Mucosa of descending colon (tissue), 3 donors: ENCODE measurements around the gene RIPOR3. TPM values are rescaled to one million over a fixed set of nuclear protein-coding genes. Genes with fewer than 3 reads are reported as not detected.
"Not testable (repeated sequence)": the region's sequence is repeated elsewhere in the genome, so short reads cannot be mapped to it uniquely, and the experiment has no call there.

ENCODE experiments used
- ATAC-seq: fragments of 200-7000 bp; cut with Tn5 transposase; one replicate; pipeline ENCODE4 v1.9.1; 2020; ENCODE audit warnings: mild to moderate bottlenecking, moderate library complexity
- DNase-seq, 3 donors: peaks; one replicate each; pipeline ENCODE4 v3.0.0-alpha.2; 2020
- H3K36me3 ChIP-seq: fragments of 200-600 bp; one replicate; pipeline ENCODE4 v1.8.0; 2021; ENCODE audit warnings: low read depth, mild to moderate bottlenecking
- H3K4me1 ChIP-seq: fragments of 200-600 bp; one replicate; pipeline ENCODE4 v1.8.0; 2021; ENCODE audit warnings: low read depth, mild to moderate bottlenecking
- H3K4me3 ChIP-seq: fragments of 200-600 bp; one replicate; pipeline ENCODE4 v1.8.0; 2021; ENCODE audit warnings: mild to moderate bottlenecking
- H3K9me3 ChIP-seq: fragments of 200-600 bp; one replicate; pipeline ENCODE4 v1.8.0; 2021; ENCODE audit warnings: mild to moderate bottlenecking
- intact Hi-C, 2 donors: fragments of 100-400 bp; cut with DNase I in 1 of 2; cut with micrococcal nuclease in 1 of 2; formaldehyde crosslinking; loops; one replicate each; pipeline versions ENCODE4 v1.11.0 to v1.11.1; 2022; cut with DNase I, micrococcal nuclease
- total RNA-seq, 3 donors: library from RNA; stranded (reverse); fragmentation: NEBNext Ultra II Directional in 2 of 3; extraction: Animal tissue kit (Norgen Biotek cat#: 25700) in 2 of 3; gene quantifications; one replicate each; pipeline versions ENCODE4 v1.2.1 to v1.2.4, GENCODE V29; 2021 to 2023
- TF ChIP-seq, protein P1 (sequence below): fragments of 200-600 bp; IDR thresholded peaks from one replicate; pipeline ENCODE4 v1.8.0; 2022; ENCODE audit warnings: antibody characterized with exemption, mild to moderate bottlenecking
- donor health status: DM: no; HTN: no; CAD: no; lungs with moderate emphysema.
- donor health status: DM: no; HTN: no; CAD: no.
- donor health status: DM: no; HTN: yes; CAD: no.

RIPOR3 gene
- total RNA-seq, 3 donors from 2014 or later: 2.2 to 13.4 (median 5.8) TPM

DNA sequence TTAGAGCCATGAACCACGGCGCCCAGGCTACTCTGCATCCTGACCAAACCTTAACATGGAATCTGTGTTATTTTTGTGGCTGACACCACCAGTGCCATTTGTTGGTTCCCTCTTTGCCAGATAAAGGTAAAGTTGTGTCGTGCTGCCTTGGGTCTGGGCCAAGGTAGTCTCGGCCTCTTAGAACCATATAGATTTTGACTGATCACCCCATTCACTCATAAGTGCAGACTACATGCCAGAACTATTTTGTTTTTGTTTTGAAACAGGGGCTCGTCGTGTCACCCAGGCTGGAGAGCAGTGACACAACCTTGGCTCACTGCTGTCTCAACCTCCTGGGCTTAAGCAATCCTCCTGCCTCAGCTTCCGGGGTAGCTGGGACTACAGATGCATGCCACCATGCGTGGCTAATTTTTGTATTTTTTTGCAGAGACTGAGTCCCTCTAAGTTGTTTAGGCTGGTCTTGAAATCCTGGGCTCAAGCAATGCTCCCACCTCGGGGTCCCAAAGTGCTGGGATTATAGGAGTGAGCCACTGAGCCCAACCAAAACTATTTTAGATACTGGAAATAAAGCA, 19.2 kb upstream of the RIPOR3 start:
- peaks cover 3% of the 10 kb centered on the region for H3K4me1 ChIP-seq
- ATAC-seq (no peak), DNase-seq (no peak)
- no peaks in the 10 kb centered on the region for H3K9me3 ChIP-seq
- no peaks in the 10 kb centered on the region for H3K36me3 ChIP-seq
- H3K4me3 ChIP-seq: no peak overlapping the region
- intact Hi-C loops: no loop called here
- TF ChIP-seq, protein P1, sequence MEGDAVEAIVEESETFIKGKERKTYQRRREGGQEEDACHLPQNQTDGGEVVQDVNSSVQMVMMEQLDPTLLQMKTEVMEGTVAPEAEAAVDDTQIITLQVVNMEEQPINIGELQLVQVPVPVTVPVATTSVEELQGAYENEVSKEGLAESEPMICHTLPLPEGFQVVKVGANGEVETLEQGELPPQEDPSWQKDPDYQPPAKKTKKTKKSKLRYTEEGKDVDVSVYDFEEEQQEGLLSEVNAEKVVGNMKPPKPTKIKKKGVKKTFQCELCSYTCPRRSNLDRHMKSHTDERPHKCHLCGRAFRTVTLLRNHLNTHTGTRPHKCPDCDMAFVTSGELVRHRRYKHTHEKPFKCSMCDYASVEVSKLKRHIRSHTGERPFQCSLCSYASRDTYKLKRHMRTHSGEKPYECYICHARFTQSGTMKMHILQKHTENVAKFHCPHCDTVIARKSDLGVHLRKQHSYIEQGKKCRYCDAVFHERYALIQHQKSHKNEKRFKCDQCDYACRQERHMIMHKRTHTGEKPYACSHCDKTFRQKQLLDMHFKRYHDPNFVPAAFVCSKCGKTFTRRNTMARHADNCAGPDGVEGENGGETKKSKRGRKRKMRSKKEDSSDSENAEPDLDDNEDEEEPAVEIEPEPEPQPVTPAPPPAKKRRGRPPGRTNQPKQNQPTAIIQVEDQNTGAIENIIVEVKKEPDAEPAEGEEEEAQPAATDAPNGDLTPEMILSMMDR: no peak

DNA sequence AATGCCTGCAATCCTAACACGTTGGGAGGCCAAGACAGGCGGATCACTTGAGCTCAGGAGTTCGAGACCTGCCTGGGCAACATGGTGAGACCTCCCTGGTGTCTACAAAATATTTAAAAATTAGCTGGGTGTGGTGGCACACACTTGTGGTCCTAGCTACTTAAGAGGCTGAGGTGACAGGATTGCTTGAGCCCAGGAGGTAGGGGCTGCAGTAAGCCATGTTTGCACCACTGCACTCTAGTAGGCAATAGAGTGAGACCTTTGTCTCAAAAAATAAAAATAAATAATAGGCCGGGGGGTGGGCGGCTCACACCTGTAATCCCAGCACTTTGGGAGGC, 18.3 kb upstream of the RIPOR3 start:
- no peaks in the 10 kb centered on the region for H3K9me3 ChIP-seq
- H3K4me3 ChIP-seq: no peak overlapping the region
- no peaks in the 10 kb centered on the region for H3K36me3 ChIP-seq
- peaks cover 3% of the 10 kb centered on the region for H3K4me1 ChIP-seq
- TF ChIP-seq, protein P1: no peak
- DNase-seq (no peak), ATAC-seq (no peak)
- intact Hi-C loops: no loop called here

DNA sequence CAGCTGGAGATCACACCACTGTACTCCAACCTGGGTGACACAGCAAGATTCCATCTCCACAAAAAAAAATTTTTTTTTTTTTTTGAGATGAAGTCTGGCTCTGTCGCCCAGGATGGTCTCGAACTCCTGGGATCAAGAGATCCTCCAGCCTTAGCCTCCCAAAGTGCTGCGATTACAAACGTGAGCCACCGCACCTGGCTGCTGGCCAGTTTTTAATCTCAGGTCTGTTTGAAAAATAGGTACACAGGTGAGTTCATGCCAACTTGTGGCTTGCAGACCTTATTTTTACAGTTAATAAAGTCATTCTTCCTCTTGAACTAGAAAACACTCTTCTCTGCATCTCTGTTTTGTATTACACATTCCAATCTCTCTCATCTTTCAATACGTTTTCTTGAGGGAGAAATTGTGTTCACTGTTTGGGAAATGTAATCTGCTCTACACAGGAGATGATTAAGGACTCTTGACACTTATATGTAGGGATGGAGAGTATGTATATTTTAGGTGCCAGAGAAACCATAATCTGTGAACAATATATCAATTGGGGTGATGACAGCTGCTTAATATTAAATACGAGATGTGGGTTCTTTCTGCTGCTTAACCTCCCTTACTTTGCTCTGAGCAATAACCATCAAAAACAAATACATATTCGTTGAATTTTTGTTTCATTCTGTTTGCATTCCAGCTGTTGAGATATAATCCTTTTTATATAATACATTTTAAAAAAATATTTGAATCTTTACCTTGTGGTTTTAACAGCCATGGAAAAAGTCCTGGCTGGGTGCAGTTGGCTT, 17.7 kb upstream of the RIPOR3 start:
- intact Hi-C loops: no loop called here
- no peak for ATAC-seq
- Histone ChIP-seq H3K36me3 (no peaks in the 10 kb centered on the region), H3K4me1 (peaks cover 3% of the 10 kb centered on the region), H3K4me3 (no peak overlapping the region), H3K9me3 (no peaks in the 10 kb centered on the region)
- no peak for DNase-seq
- TF ChIP-seq, protein P1: no peak

DNA sequence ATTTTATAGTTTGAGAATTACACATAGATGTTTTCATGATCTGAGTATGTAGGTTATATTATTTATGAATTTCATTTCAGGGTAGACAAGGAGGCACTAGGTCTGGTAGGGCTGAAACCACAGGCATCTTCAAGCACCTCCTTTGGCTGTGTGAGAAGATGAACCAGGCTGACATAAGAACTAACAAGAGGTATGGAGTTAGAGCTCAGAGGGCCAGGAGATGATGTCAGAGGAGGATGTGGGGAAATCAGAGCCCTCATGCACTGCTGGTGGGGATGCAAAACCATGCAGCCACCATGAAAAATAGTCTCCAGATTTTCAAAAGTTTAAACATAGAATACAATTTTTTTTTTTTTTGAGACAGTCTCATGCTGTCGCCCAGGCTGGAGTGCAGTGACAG, 13.6 kb upstream of the RIPOR3 start:
- no peaks in the 10 kb centered on the region for H3K4me1 ChIP-seq
- no peak overlapping the region for H3K4me3 ChIP-seq
- H3K36me3 ChIP-seq: no peaks in the 10 kb centered on the region
- ATAC-seq (no peak), DNase-seq (no peak)
- intact Hi-C loops: no loop called here
- TF ChIP-seq, protein P1: no peak
- no peaks in the 10 kb centered on the region for H3K9me3 ChIP-seq

DNA sequence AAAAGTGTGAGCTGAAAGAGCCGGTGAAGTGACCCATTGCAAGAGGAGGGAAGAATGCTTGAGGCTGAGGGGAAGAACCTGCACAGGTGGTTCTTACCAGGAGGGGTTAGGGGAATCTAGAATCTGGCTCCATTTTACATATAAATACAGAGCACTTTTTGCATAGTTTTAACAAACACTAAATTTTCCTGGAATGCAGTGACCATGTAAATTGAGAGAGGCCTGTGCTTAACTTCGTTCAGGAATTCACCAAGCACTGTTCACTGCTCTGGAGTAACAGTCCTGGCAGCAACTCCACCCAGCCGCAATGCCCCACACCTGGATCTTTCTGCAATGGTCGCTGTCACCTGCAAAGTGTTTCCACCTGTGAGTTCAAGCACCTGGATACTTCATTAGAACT, 13.2 kb upstream of the RIPOR3 start:
- Histone ChIP-seq H3K36me3 (no peaks in the 10 kb centered on the region), H3K9me3 (no peaks in the 10 kb centered on the region), H3K4me3 (no peak overlapping the region), H3K4me1 (no peaks in the 10 kb centered on the region)
- TF ChIP-seq, protein P1: no peak
- intact Hi-C loops: no loop called here
- ATAC-seq: no peak
- DNase-seq: no peak

DNA sequence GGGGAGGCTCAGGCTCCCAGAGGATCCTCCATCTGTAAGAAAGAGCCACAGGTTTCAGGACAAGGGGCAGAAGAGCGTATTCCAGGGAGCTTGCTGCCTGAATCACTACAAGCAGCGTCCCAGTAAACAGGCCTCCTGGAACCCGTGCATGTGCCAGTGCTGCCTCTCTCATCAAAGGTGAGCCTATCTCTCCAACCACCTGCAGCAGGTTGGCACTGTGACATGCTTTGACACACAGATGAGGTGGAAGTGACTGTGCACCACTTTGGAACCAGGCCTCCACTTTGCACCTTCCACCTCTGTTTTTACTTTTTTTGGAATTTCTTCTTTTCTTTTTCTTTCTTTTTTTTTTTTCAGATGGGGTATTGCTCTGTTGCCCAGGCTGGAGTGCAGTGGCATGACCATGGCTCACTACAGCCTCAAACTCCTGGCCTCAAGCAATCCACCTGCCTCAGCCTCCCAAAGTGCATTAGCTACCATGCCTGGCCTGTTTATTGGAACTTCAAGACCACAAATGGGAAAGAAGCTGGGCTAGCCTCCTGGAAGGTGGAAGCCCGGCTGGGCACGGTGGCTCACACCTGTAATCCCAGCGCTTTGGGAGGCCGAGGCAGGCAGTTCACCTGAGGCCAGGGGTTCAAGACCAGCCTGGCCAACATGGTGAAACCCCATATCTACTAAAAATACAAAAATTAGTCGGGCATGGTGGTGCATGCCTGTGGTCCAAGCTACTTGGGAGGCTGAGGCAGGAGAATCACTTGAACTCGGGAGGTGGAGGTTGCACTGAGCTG, 12.5 kb upstream of the RIPOR3 start:
- H3K9me3 ChIP-seq, ATAC-seq, H3K36me3 ChIP-seq, H3K4me3 ChIP-seq, DNase-seq, intact Hi-C loops, H3K4me1 ChIP-seq: not testable (repeated sequence)
